RCC 7860 (cell line): Measurements from ENCODE around the gene ST7.

Source experiments
- DNase-seq: peaks from one replicate; pipeline ENCODE4 v3.0.0-alpha.2; 2015; ENCODE audit warnings: low spot score
- FAIRE-seq: peaks from 2 replicates; lab custom pipeline; 2012; peaks lifted over from hg19 to GRCh38; lab: Jason Lieb, UNC

Gene ST7

GRCh38 chr7:117176206-117176605, 222.9 kb downstream of the ST7 start:
- DNase-seq = no peak
- no peak for FAIRE-seq

DNA sequence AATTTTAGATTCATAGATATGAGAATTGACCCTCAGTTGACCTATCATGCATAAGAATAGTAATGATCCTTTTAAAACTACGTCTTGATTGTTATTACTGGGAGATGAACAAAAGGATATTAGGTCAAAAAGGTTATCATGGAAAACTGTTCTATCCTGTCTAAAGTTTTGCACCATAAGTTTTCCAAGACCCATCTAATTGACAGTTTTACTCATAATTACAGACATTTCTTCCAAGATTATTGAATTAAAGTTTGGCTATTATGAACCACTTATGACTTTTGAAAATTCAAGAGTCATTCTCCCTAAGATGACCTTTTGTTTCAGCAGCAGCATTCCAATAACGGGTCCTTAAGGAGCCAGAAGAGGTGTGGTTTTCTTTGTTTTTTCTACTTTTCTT, 225.3 kb downstream of the ST7 start:
- FAIRE-seq = no peak
- no peak for DNase-seq

DNA sequence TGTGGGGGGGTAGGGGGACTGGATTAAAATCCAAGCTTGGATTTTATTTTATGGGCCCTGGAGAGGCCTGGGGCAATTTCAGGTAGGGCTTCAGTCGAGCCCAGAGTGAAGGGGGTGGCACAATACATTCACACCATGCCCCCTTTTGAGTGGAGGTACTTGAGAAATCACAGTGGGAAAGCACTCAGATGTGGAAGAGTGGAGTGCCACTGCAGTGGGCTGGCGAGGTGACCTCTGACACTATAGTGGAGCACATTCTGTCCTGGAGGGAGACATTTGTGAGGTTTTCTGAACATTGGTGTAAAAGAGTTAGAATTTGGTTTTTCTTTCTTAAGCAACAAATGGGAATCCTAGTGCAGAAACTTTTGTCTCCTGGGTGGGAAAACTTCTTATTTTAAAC, 226.4 kb downstream of the ST7 start:
- DNase-seq = no peak
- FAIRE-seq = no peak

- FAIRE-seq (no peak), DNase-seq (no peak)
Measured at GRCh38 chr7:117183729-117184128, 230.4 kb downstream of the ST7 start.

- no peak for FAIRE-seq
- DNase-seq = no peak
Measured at GRCh38 chr7:117184367-117184766, 231.1 kb downstream of the ST7 start.

GRCh38 chr7:117185124-117185523, 231.8 kb downstream of the ST7 start:
- DNase-seq (no peak), FAIRE-seq (no peak)

DNA sequence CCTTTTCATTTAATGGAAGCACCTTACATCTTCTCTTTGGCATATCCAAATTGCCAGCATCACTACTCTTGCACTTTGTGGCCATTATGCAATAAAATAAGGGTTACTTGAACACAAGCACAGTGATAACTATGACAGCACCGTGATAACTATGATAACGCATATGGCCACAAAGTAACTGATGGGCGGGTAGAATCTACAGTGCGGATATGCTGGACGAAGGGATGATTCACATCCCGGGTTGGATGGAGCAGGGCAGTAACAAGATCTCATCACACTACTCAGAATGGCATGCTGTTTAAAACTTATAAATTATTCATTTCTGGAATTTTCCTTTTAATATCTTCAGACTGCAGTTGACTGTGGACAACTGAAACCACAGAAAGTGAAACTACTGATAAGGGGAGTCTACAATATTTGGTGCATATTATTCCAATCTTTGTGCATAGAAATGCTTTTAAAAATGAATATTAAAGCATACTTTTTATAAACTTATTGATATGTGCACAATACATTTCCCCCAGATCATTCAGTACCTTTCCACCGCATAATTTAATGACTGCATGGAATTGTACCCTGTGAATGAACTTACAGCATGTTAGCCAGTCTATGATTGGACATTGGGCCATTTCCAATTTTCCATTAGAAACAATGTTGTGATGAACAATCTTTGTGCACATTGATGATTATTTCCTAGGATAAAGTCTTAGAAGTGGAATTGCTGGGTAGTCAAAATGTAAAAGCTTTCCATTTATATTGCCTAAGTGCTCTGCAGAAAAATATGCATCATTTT, 233.1 kb downstream of the ST7 start:
- no peak for DNase-seq
- FAIRE-seq = no peak

- DNase-seq (no peak), FAIRE-seq (no peak)
Measured at GRCh38 chr7:117188376-117188775, 235.1 kb downstream of the ST7 start.

GRCh38 chr7:117188949-117189592, 235.8 kb downstream of the ST7 start:
- no peak for FAIRE-seq
- DNase-seq = no peak

DNA sequence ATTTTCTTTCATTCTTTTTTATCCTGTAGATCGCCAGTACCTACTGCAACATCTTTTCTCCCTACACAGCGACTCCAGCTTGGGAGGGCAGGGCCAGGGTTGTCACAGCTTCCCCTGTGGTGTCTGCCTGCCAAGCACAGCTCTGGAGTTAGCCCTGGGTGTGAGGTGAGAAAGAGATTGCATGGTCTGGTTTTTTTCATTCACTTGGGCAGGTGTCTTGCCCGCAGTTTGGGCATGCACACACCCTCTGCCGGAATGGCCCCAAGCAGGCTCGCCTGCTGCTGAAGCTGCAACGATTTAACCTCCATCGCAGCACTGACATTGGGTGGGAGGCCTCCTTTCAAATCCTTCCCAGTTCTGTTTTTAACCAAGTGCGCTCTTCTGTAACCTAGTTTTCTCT, 236.8 kb downstream of the ST7 start:
- FAIRE-seq (no peak), DNase-seq (no peak)

DNA sequence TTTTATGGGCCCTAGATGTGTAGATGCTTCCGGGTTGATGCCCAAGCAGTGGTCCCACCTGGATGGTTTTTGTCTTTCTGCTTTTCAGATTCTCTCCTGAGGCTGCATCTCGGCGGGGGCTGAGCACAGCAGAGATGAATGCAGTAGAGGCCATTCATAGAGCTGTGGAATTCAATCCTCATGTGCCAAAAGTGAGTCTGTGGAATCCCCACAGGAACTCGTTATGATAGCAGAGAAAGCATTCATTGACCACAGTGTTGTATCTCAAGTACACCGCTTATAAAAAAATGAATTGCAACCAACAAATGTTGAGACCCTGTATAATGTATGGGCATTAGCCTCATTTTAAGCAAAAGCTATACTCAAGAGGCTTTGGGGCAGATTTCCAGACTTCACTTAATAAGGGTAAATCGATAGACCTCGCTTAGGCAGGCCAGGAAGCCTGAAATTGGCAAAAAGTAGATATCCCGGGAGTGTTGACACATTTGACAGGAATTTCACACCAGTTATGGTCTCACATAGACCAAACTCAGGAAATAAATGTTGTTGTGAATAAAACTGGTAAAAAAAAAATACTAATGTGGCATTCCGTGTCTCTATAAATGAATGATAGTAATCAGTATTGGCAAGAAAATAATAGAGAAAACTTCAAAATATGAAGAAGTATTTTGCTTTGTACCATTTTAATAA, 237.6 kb downstream of the ST7 start:
- FAIRE-seq (peak; percentile 44), DNase-seq (no peak)

DNA sequence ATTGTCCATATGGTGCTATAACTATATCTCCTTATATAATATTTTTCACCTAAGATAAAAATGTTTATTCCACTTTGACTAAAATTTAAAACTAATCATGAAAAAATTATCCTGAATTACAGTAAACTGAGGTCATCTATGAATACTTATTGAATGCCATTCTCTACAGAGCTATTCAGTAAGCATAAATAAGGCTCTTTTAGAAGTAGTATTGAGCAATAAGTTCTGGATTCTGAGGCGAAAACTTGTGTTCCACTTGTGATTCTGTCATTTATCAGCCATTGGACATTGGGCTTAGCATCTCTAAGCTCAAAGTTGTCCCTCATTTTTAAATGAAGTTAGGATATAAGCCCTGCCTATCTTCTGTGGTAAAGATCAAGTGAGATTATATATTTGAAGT, 238.8 kb downstream of the ST7 start:
- FAIRE-seq = no peak
- no peak for DNase-seq

DNA sequence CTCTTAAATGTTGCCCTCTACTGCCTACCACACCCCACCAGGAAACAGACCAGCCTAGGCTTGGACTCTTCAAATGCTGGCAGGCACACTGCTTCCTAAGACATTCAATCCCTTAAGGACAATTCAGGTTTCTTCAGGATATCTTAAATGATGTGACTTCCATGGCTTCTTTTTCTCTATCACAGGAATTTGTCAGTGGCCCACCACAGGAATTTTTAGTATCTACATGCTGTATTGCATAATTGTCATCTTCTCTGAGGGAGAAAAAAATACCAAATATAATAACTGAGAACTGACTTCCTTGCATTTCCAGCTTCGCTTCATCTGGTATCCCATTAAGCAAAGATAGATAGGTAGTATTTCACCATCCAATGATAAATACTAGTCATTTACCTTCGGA, 240.3 kb downstream of the ST7 start:
- DNase-seq (no peak), FAIRE-seq (no peak)

DNA sequence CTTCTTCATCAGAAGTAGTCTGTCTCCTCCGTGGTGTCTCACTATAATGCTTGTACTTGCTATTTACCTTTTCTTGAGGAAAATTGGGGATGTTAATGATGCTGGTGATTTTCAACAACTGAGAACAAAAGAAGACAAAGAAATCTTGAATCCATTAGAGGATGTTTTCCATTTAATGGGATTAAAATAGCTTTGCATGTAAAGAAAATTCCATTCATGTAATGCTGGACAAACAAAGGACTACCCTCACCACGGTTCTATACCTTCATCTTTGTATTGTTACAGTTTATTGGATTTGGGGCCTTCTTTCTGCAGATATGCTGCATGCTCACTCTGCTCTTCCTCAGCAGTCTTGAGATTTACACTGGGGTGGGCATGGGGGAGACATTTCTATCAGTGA, 241.1 kb downstream of the ST7 start:
- DNase-seq (no peak), FAIRE-seq (no peak)

DNA sequence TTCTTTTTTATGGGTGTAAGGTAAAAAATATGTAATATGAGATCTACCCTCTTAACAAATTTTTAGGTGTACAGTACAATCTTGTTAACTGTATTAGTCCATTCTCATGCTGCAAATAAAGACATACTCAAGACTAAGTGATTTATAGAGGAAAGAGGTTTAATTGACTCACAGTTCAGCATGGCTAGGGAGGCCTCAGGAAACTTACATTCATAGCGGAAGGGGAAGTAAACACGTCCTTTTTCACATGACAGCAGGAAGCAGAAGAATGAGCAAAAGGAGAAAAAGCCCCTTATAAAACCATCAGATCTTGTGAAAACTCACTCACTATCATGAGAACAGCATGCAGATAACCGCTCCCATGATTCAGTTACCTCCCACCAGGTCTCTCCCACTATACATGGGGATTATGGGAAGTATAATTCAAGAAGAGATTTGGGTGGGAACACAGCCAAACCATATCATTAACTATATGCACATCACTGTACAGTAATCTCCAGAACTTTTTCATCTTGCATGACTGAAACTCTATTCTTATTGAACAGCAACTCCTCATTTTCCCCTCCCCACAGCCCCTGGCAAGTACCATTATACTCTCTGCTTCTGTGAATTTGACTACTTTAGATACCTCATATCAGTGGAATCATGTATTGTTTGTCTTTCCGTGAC, 242.2 kb downstream of the ST7 start:
- no peak for DNase-seq
- no peak for FAIRE-seq

- DNase-seq (no peak), FAIRE-seq (no peak)
Measured at GRCh38 chr7:117200132-117200531, 246.8 kb downstream of the ST7 start.

GRCh38 chr7:117200786-117201458, 247.6 kb downstream of the ST7 start:
- DNase-seq (no peak), FAIRE-seq (no peak)

DNA sequence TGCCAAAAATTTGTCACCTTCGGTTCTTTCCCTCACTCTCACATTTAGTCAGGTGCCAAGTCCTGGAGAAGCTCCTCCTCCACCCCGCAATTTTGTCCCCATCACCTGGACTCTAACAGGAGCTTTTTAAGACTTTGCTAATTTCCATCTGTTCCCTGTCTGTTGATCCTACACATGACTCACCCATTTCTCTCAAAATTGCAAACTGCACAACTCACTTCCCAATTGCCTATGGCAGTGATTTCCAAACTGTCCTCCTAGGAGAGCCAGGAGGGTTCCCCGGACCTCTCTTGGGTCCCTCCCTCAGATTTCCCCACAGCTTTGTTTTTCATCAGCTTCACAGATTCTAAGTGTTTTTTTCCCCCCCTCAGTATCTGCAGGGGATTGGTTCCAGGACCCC, 249.2 kb downstream of the ST7 start:
- DNase-seq (no peak), FAIRE-seq (no peak)

DNA sequence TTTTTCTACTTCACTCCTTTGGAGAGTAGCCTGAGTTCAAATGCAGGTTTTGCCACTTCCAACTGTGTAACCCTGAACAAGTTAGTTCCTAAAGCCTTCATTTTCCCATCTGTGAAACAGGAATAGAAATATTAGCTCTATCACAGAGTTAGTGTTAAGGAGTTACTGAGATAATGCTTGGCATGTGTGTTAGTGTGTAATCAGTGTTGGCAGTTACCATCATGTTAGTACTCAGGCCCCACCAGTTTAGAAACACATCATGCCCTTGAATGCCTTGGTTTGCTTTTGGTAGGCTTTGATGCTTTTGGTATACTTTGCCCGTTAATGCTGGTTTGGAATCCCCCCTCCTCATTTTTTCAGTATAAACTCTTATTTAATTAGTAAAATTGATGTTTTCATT, 249.9 kb downstream of the ST7 start:
- no peak for FAIRE-seq
- no peak for DNase-seq

GRCh38 chr7:117205873-117206272, 252.6 kb downstream of the ST7 start:
- FAIRE-seq (no peak), DNase-seq (no peak)

DNA sequence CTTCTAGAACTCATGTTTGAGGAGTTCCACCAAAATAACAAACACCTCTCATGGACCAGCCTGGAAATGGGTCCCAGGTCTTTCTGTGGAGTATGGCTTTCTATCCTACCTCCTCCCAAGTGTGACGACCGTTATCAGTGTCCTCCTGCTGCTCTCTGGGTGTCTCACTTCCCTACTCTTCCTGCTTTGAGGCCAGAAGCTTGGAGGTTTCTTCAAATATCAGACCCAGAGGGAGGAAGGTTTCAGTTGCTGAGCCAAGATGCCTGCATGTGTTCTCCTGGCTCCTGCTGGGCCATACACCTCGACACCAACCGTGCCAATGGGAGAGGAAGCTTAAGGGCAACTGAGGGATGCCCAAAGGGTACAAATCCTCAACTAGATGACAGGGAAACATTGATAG, 255.0 kb downstream of the ST7 start:
- FAIRE-seq (no peak), DNase-seq (no peak)
